Esophagus muscularis mucosa (tissue), 3 donors: Measurements from ENCODE around the gene PNPLA3.

Experiments used
- CTCF ChIP-seq, 3 experiments: fragments of 200-600 bp in 2 of 3; fragments of 450-650 bp in 1 of 3; sonication (generic) in 2 of 3; IDR thresholded peaks; one replicate each; pipeline ENCODE4 v1.5.1; 2017 to 2019; ENCODE audit warnings: antibody characterized with exemption in 3 of 3, mild to moderate bottlenecking in 2 of 3, moderate library complexity in 1 of 3
- POLR2AphosphoS5 ChIP-seq, 2 donors: sonication (generic); formaldehyde crosslinking; IDR thresholded peaks; one replicate each; pipeline ENCODE4 v1.6.1; 2017; ENCODE audit warnings: antibody characterized with exemption in 2 of 2

GRCh38 chr22:43944670-43945430 is 21.2 kb downstream of the PNPLA3 start:
- no peak for TF ChIP-seq CTCF (IDR thresholded peaks at IDR 0.05)
- no peak for TF ChIP-seq POLR2AphosphoS5 (IDR thresholded peaks at IDR 0.05)
